SHP77 treated with DMSO at 0.1 percent for 48 hours (cell line): ENCODE measurements around the gene TREX2.
"Not testable (repeated sequence)": the region's sequence is repeated elsewhere in the genome, so short reads cannot be mapped to it uniquely, and the experiment has no call there.

Experiments
- DNase-seq: peaks from one replicate; lab custom pipeline; 2025; lab: John Stamatoyannopoulos, UW

Gene TREX2

GRCh38 chrX:153408871-153409351 lies 36.9 kb downstream of the TREX2 start:
- no peak for DNase-seq

- no peak for DNase-seq
Measured at GRCh38 chrX:153408221-153408721, 37.6 kb downstream of the TREX2 start.

DNA sequence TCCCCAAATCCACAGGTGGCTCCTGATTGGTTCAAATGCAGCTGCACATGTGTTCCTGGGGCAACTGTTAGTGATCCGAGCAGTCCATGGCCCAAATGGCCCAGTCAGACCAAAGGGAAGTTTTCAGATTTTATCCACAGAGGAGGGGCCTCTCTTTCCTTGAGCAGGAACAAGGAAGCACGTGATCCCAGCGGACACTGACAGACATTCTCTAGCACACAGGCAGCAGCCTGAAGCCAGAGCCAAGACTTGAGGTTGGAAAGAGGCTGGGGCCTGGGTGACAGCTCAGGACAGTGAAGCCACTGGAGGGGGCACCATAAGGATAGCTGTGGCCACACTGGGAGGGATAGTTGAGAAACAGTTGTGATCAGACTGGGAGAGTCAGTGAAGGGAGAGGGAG lies 38.1 kb downstream of the TREX2 start:
- DNase-seq: no peak

DNA sequence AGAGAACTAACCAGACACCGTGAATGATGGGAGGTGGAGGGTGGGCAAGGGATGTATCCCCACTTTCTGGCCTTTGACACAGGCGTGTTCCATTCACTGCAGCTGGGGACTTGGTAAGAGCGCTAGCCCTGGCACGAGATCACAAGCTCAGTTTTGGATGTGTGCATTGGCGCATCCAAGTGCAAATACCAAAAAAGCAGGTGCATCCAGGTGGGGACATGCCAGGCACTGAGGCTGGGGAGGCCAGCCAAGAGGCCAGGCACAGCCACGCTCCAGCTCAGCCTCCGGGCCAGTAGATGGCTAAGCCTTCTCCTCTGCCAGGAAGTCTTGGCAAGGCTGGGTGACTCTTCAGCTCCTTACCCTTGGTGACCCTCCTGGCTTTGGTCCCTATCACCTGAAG lies 39.0 kb downstream of the TREX2 start:
- no peak for DNase-seq

- DNase-seq: no peak
Measured at GRCh38 chrX:153406011-153406410, 39.8 kb downstream of the TREX2 start.

DNA sequence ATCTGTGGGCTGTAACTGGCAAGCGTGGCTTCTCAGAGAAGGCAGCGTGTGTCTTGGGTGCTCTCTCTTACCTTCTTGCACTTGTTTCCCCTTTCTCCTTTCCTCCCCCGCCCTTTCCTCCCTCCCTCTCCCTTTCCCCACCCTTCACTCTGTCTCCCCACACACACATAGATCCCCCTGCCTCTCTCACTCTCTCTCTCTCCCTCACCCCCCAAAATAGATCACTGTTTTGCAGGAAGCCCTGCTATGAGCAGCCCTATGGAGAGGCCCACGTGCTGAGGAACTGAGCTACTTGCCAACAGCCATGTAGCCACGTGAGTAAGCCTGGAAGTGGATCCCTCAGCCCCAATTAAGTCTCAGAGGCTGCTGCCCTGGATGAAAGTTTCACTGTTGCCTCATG lies 40.4 kb downstream of the TREX2 start:
- DNase-seq: no peak

GRCh38 chrX:153404333-153404732 lies 41.5 kb downstream of the TREX2 start:
- not testable (repeated sequence) for DNase-seq

- no peak for DNase-seq
Measured at GRCh38 chrX:153401133-153401764, 44.6 kb downstream of the TREX2 start, which contains the start of gene PNMA6E. Gene PNMA6E (minus strand): TSS chrX:153401350. CDS start chrX:153398849, 2,501 bp downstream.

DNA sequence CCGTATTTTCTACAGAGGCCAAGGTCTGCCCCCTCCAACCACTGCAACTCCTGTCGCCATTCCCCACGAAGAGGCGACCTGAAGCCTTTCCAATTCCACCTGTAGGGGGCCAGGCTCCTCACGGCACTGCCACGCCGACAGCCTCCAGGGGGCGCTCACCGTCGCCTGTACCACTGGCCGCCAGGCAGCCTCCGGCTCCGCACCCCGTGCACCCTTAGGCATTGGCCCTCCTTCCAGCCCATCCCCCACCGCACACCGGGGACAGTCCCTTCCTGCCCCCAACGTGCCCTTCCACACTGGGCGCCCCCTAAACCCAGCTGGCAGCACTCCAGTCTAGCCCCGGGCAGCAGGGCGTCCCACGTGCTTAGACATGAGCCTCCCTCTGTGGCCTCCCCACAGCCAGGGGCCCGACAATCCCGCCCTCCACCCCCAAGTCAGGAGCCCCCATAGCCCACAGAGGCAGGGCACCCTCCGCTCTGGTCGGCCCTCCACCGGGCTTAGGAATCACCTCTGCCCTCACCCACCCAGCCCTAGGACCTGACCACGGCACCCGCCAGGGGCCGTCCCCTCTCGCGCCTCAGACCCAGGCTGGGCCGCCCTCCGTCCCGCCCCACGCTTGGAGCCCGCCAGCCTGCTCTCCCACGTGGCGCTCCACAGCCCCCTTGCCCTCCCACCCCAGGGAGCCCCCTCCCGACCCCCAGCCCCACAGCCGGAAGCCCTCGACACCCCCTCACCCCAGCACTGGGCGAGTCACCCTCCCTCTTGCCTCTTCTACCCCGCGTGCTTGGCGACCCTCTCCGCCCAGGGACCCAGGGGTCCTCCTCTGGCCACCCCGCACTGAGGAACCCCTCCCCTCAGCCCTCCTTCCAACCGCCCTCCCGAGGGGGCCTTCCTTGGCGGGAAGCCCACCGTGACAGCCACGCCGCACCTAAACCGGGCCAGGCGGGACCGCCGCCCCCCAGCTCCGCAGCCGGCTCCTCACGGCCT lies 45.4 kb downstream of the TREX2 start:
- DNase-seq: no peak

DNA sequence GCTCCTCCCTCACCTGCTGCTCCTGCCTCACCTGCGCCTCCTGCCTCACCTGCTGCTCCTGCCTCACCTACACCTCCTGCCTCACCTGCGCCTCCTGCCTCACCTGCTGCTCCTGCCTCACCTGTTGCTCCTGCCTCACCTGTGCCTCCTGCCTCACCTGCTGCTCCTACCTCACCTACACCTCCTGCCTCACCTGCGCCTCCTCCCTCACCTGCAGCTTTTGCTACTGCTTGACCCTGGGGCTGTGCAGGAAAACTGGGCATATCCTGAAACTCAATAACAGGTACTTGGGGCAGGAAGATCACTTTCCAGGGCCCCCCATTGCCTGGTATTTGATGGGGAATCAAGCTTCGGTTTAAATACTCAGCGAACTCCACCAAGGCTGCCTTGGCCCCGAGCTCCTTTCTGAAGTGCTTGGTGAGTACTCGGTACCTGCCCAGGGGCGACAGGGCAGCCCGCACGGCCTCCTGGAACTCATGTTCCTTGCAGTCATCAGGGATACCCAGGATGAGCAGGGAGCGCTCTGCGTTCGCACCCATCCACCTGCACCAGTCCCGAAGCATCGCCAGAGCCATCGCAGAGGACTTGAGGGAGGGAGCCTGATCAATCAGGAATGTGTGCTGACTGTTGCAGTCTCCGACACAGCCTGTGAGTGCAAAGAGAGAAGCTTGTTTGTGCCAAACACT lies 47.4 kb downstream of the TREX2 start:
- DNase-seq: no peak

DNA sequence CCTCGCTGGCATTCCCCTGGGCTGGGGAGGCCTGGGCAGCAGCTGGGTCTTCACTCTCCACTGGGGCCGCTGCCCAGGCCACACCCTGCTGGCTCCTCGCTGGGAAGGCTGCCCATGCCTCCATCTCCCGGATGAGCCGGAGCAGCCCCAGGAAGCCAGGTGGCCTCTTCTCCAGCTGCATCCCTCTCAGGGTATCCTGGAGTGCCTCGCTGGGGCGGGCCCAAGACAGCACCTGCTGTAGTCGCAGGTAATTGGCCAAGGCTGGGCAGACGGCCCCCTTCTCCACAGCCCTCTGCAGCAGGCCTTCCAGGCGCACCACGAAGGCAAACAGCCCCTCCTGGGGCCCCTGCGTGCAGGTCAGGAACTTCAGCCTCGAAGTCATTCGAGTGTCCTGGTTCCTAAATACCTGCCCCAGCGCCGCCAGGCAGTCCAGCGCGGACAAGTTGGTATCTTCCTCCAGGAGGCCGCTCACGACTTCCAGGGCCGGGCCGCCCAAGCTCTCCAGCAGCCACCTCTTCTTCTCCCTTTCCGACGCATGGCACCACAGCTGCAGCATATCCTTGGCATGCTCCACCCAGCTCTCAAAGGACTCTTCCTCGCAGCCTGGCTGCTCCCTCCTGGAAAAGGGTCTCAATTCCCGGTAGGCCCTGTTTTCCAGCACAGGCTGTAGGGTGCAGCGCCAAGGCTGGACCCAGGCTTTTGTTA lies 48.4 kb downstream of the TREX2 start:
- DNase-seq: no peak

DNA sequence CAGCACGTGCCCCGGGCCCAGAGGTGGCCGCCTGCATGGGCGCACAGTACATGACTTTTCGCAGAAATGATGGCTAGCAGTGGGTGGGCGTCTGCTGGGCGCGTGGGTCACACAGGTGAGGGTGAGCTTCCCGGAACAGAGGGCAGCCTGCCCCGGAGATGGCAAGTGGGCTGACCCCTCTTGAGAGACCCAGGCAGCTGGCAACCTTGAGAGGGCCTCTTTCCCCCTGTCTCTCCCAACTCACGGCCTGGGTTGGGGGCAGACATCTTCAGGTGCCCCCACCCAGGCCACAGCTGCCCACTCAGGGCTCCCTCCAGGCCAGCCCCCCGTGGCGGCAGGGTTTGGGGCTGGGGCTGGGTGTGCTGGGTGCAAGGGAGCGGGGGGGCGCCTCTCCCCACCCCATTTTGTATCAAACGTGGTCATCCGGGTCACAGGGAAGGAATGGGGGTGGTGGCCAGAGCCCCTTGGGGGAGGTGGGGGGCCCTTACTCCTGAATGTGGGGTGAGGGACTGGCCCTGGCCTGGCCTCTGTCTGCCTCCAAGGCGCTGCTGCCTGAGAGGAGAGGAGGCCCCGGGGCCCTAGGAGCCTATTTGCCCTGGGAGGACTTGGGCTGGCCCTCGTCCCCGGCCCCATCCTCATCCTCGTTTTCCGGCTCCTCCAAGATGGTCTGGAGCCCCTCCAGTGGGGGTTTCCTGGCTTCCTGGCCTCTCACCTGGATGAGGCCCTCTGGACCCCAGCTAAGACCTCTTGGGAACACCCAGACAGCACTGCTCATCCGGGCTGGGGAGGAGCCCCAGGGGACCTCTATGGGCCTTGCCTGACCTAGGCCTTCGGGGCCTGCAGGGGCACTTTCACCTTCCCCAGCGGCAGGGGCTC lies 49.3 kb downstream of the TREX2 start:
- no peak for DNase-seq

DNA sequence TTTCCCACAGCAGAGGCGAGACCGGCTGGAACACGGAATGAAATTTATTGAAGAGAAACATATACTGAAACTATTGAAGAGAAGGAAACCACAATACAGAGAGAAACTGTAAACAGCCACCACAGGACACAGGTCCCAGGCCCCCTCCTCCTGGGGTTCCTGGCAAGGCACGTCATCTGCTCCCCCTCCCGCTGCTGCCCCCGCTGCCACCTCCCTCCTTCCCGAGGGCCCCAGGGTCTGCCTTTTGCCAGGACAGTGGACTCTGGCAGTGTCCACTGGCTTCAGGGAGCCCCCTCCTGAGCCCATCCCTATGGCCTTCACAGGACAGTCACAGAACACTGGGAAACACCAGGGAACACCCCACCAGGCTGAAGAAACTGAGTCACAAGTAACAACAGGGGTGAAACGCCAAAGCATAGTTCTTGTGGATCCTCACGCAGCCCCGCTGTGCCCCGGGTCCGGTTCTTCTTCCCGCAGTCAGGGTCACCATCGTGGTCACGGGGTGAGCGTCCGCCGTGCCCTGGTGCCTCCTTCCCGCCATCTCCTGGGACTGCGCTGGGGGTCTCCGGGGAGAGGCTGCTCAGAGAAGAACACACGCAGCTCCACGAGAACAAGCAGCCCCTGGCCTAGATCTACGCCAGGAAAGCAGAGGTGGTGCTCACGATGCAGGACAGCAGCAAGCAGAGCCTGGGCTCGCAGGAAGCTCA lies 50.1 kb downstream of the TREX2 start:
- no peak for DNase-seq

DNA sequence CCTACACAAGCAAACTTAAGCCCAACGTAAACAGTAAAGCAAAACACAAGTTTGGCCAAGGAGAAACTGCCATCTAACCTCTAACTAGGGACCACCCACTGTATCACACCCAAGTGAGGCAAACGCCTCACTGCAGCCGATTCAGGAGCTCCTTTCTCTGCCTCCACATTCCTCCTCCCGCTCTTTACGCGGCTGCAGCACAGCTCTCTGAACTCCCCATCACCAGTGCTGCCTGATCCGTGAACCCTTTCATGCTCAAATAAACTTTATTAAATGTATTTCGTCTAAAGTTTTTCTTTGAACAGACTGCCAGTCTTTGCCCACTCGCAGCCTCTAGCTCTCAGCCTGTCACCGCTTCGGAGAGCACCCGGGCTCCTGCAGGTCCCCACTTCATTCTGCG lies 51.2 kb downstream of the TREX2 start:
- DNase-seq: no peak
